HG03064 (cell line): Measurements from ENCODE around the gene ARHGAP26.

ENCODE experiments used
- ATAC-seq: cut with Tn5 transposase; IDR thresholded peaks from one replicate; pipeline ENCODE4 v1.9.1; 2021; ENCODE audit warnings: low read depth; ENCODE audit not compliant: unreplicated experiment

ARHGAP26 gene

GRCh38 chr5:142748568-142749249 lies 21.5 kb upstream of the ARHGAP26 start:
- no peak for ATAC-seq

GRCh38 chr5:142749321-142749720 lies 20.9 kb upstream of the ARHGAP26 start:
- no peak for ATAC-seq

GRCh38 chr5:142753116-142753631 lies 17.0 kb upstream of the ARHGAP26 start:
- ATAC-seq: no peak

GRCh38 chr5:142754031-142754430 lies 16.1 kb upstream of the ARHGAP26 start:
- ATAC-seq: no peak

- no peak for ATAC-seq
Measured at GRCh38 chr5:142756576-142756975, 13.6 kb upstream of the ARHGAP26 start.

- ATAC-seq: no peak
Measured at GRCh38 chr5:142757564-142757963, 12.6 kb upstream of the ARHGAP26 start.

GRCh38 chr5:142758062-142758795 lies 11.9 kb upstream of the ARHGAP26 start:
- ATAC-seq: no peak

- no peak for ATAC-seq
Measured at GRCh38 chr5:142758796-142759145, 11.4 kb upstream of the ARHGAP26 start.

- no peak for ATAC-seq
Measured at GRCh38 chr5:142763701-142764100, 6.5 kb upstream of the ARHGAP26 start.

- ATAC-seq: no peak
Measured at GRCh38 chr5:142767178-142767577, 3.0 kb upstream of the ARHGAP26 start.

- no peak for ATAC-seq
Measured at GRCh38 chr5:142767911-142768310, 2.3 kb upstream of the ARHGAP26 start.

- ATAC-seq: no peak
Measured at GRCh38 chr5:142769251-142769792, 855 bp upstream of the ARHGAP26 start.

GRCh38 chr5:142770650-142771609 lies 753 bp downstream of the ARHGAP26 start:
- ATAC-seq: peak; percentile 12

GRCh38 chr5:142771666-142772065 lies 1.5 kb downstream of the ARHGAP26 start:
- no peak for ATAC-seq

- ATAC-seq: no peak
Measured at GRCh38 chr5:142772446-142773293, 2.5 kb downstream of the ARHGAP26 start.

GRCh38 chr5:142777099-142777498 lies 6.9 kb downstream of the ARHGAP26 start:
- no peak for ATAC-seq

- ATAC-seq: no peak
Measured at GRCh38 chr5:142777850-142778249, 7.7 kb downstream of the ARHGAP26 start.

- ATAC-seq: no peak
Measured at GRCh38 chr5:142779163-142779840, 9.1 kb downstream of the ARHGAP26 start.

- no peak for ATAC-seq
Measured at GRCh38 chr5:142780871-142781270, 10.7 kb downstream of the ARHGAP26 start.
